Right atrium auricular region (tissue), 2 donors: ENCODE results near the gene TMEM255A. TPM values are rescaled to one million over a fixed set of nuclear protein-coding genes. Genes with fewer than 3 reads are reported as not detected.
A peak's percentile ranks its signal among the peaks of the same experiment; 100 is the strongest.
"Not testable (repeated sequence)": the region's sequence is repeated elsewhere in the genome, so short reads cannot be mapped to it uniquely, and the experiment has no call there.

Experiments
- DNase-seq: peaks from one replicate; pipeline ENCODE4 v3.0.0-alpha.2; 2019; ENCODE audit warnings: low spot score
- H3K27ac ChIP-seq, 2 donors: fragments of 200-600 bp; sonication (generic); 1 replicate in 1 of 2; 2 replicates in 1 of 2; pipeline ENCODE4 v1.5.1; 2016 to 2019
- H3K27me3 ChIP-seq, 2 donors: fragments of 200-600 bp; sonication (generic); one replicate each; pipeline versions ENCODE4 v1.5.1 to v1.6.0; 2017 to 2019
- H3K36me3 ChIP-seq: fragments of 200-600 bp; sonication (generic); one replicate; pipeline ENCODE4 v1.5.1; 2016
- H3K4me1 ChIP-seq, 2 donors: fragments of 200-600 bp; sonication (generic); one replicate each; pipeline versions ENCODE4 v1.5.1 to v1.6.0; 2017 to 2019
- H3K4me3 ChIP-seq, 2 donors: fragments of 200-600 bp; sonication (generic); 1 replicate in 1 of 2; 2 replicates in 1 of 2; pipeline ENCODE4 v1.5.1; 2017 to 2019; ENCODE audit warnings: mild to moderate bottlenecking in 1 of 2, moderate library complexity in 1 of 2
- H3K9me3 ChIP-seq, 2 donors: fragments of 200-600 bp; sonication (generic); one replicate each; pipeline ENCODE4 v1.5.1; 2019
- CTCF ChIP-seq, 2 donors: fragments of 200-600 bp; sonication (generic); IDR thresholded peaks; one replicate each; pipeline ENCODE4 v1.5.1; 2019; ENCODE audit warnings: antibody characterized with exemption in 2 of 2
- total RNA-seq, 2 donors: library from RNA; depleted of rRNA; stranded (reverse); fragments of >200 nt; gene quantifications; one replicate each; pipeline ENCODE4 v1.1.0, GENCODE V29; 2016

Gene TMEM255A
- total RNA-seq, result under 1 TPM; 0.70 to 0.79 TPM

DNA sequence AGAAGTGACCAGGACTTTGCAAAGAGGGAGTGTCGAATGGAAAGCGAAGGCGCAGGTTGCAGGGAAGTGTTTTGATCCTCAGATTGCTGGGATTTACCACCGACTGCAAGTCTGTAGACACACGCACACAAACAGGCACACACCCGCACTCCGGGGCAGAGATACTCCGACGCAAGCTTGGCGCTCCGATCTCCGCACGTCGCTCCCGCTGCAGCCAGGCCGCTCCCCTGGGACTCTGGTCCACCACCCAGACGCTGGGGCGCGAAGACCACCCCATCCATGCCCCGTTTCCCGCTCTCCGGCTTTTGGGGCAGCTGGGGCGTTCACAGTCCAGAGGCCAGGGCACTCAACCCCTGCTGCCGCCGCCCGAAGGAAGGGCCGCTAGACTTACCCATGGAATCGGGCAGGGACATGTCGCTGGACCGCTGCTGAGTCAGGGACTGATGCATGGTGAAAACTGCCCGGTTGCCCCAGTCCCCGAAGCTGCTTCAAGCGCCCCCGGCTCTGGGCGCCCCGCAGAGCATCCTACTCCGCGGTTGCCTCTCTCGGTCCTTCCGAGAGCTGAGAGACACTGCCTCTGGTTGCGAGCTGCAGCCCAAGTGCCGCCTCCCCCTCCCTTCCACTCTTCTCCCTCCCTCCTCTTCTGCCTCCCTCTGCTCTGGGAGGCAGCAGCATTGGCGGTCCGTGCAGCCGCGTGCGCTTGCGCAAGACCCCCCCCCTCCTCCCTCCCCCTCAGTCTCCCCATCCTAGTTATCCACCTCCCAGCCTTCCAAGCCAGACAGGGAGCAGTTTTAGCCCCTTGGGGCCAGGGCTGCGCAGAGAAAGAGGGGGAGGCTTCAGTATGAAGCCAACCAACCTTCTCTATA is at the start of gene TMEM255A:
TMEM255A (minus strand) TSS at position 601 of the 866 bp plus-strand sequence; CDS start at position 449, 152 bp downstream.
- H3K27me3 ChIP-seq, result peaks cover 0 to 2% of the 10 kb centered on the region in 2 donors

DNA sequence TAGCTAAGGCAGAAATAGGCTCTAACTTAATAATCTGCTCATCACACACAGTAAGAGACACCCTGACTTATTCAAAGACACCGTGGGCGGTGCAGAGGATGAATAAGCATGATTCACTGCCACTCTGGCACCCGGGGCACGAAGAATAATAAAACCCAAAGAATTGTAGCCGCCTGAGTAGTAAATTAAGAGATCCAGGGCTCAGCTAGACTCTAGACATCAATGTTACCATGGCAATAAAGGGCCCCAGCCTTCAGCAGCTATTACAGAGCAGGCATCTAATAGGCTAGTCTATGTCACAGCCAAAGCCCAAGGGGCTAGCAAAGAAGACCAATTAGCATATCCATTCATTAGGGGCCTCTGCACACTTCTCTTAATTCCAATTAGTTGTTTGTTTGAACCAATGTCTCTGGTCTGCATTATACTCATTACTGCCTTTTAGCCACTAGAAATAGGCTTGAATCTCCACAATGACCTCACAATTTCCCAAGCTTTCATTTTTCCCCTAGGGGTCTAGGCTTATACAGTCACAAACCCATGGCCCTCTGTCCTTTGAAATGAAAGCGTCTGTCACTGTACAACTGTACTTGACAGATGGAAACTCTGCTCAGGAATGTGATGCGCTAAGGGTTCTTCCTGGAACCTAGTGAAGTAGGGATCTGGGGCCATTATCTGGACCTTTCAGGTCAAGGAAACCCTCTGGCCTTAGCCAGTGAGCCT is 47.6 kb upstream of the TMEM255A start:
- no peaks in the 10 kb centered on the region for H3K36me3 ChIP-seq
- H3K4me3 ChIP-seq, result no peak overlapping the region
- no peak overlapping the region for H3K27ac ChIP-seq
- H3K4me1 ChIP-seq, result no peaks in the 10 kb centered on the region
- DNase-seq, result no peak
- H3K9me3 ChIP-seq, result no peaks in the 10 kb centered on the region
- TF ChIP-seq CTCF (IDR thresholded peaks at IDR 0.05), result no peak
- H3K27me3 ChIP-seq, result no peaks in the 10 kb centered on the region

More for the DNA sequence above, at the start of gene TMEM255A:
- H3K4me3 ChIP-seq, result peak within 1 kb of the TSS; percentile 2 to 43
- no peak for DNase-seq
- H3K36me3 ChIP-seq, result no peaks in the 10 kb centered on the region
- H3K27ac ChIP-seq, result no peak within 1 kb of the TSS
- peaks cover 0 to 27% of the 10 kb centered on the region in 2 donors for H3K4me1 ChIP-seq
- no peak for TF ChIP-seq CTCF (IDR thresholded peaks at IDR 0.05)
- no peaks in the 10 kb centered on the region for H3K9me3 ChIP-seq

- Histone ChIP-seq H3K27ac (no peak overlapping the region), H3K4me1 (no peaks in the 10 kb centered on the region)
These were observed 45.9 kb upstream of the TMEM255A start for GRCh38 chrX:120357186-120357585.

DNA sequence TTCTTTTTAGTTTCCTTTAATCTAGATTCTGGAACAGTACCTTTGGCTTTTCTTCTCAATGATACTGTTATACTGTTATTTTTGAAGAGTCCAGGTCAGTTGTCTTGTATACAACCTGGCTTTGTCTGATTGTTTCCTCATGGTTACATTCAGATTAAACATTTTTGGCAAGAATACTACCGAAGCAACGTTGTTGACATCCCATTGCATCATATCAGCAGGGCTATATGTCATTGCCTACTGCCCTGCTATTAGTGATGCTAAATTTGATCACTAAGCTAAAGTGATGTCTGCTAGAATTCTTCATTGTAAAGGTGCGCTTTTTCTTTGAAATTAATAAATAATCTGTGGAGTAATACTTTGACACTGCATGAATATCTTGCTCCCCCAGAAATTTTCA is 44.8 kb upstream of the TMEM255A start:
- H3K27ac ChIP-seq, result no peak overlapping the region
- no peaks in the 10 kb centered on the region for H3K27me3 ChIP-seq
- H3K36me3 ChIP-seq, result no peaks in the 10 kb centered on the region
- no peak for DNase-seq
- no peaks in the 10 kb centered on the region for H3K4me1 ChIP-seq
- no peaks in the 10 kb centered on the region for H3K9me3 ChIP-seq
- H3K4me3 ChIP-seq, result no peak overlapping the region
- no peak for TF ChIP-seq CTCF (IDR thresholded peaks at IDR 0.05)

More at GRCh38 chrX:120357186-120357585, 45.9 kb upstream of the TMEM255A start:
- H3K4me3 ChIP-seq, result no peak overlapping the region
- TF ChIP-seq CTCF (IDR thresholded peaks at IDR 0.05), result no peak
- H3K27me3 ChIP-seq, result no peaks in the 10 kb centered on the region
- no peak for DNase-seq
- H3K36me3 ChIP-seq, result no peaks in the 10 kb centered on the region
- H3K9me3 ChIP-seq, result no peaks in the 10 kb centered on the region

GRCh38 chrX:120350450-120351138 is 39.3 kb upstream of the TMEM255A start:
- H3K27me3 ChIP-seq, result no peaks in the 10 kb centered on the region
- H3K9me3 ChIP-seq, result no peaks in the 10 kb centered on the region
- no peak for DNase-seq
- TF ChIP-seq CTCF (IDR thresholded peaks at IDR 0.05), result no peak
- no peaks in the 10 kb centered on the region for H3K36me3 ChIP-seq
- H3K27ac ChIP-seq, result no peak overlapping the region
- no peaks in the 10 kb centered on the region for H3K4me1 ChIP-seq
- H3K4me3 ChIP-seq, result no peak overlapping the region

GRCh38 chrX:120344566-120344965 is 33.3 kb upstream of the TMEM255A start:
- not testable (repeated sequence) for H3K27me3 ChIP-seq, H3K4me1 ChIP-seq, H3K27ac ChIP-seq, H3K9me3 ChIP-seq, H3K36me3 ChIP-seq, DNase-seq, H3K4me3 ChIP-seq
